HUES6 (cell line): Measurements from ENCODE around the gene SP140L.
"Not testable (repeated sequence)": the region's sequence is repeated elsewhere in the genome, so short reads cannot be mapped to it uniquely, and the experiment has no call there.

Source experiments
- H3K27ac ChIP-seq: 2 replicates; pipeline ENCODE4 v1.7.0; 2013; ENCODE audit warnings: low read depth, mild to moderate bottlenecking, low read length, inconsistent platforms
- H3K27me3 ChIP-seq: 2 replicates; pipeline ENCODE4 v1.6.1; 2013; ENCODE audit warnings: low read length; ENCODE audit not compliant: control insufficient read depth, insufficient read depth
- H3K36me3 ChIP-seq: 2 replicates; pipeline ENCODE4 v1.6.1; 2013; ENCODE audit warnings: low read length; ENCODE audit not compliant: control insufficient read depth, insufficient read depth
- H3K4me1 ChIP-seq: 2 replicates; pipeline ENCODE4 v1.6.1; 2013; ENCODE audit warnings: low read length; ENCODE audit not compliant: control insufficient read depth, insufficient read depth
- H3K4me3 ChIP-seq: 2 replicates; pipeline ENCODE4 v1.5.1; 2013; ENCODE audit warnings: low read depth, low read length
- H3K9ac ChIP-seq: one replicate; pipeline ENCODE4 v1.6.1; 2013; ENCODE audit warnings: mild to moderate bottlenecking, low read length
- H3K9me3 ChIP-seq: 2 replicates; pipeline ENCODE4 v1.6.1; 2013; ENCODE audit warnings: low read depth, low read length; ENCODE audit not compliant: control insufficient read depth, insufficient read depth

Gene SP140L

GRCh38 chr2:230324503-230324902 lies 2.5 kb upstream of the SP140L start:
- Histone ChIP-seq H3K27ac (no peak overlapping the region), H3K4me3 (no peak overlapping the region), H3K9me3 (peaks cover 32% of the 10 kb centered on the region), H3K9ac (no peak overlapping the region), H3K36me3 (no peaks in the 10 kb centered on the region), H3K27me3 (no peaks in the 10 kb centered on the region), H3K4me1 (no peaks in the 10 kb centered on the region)

DNA sequence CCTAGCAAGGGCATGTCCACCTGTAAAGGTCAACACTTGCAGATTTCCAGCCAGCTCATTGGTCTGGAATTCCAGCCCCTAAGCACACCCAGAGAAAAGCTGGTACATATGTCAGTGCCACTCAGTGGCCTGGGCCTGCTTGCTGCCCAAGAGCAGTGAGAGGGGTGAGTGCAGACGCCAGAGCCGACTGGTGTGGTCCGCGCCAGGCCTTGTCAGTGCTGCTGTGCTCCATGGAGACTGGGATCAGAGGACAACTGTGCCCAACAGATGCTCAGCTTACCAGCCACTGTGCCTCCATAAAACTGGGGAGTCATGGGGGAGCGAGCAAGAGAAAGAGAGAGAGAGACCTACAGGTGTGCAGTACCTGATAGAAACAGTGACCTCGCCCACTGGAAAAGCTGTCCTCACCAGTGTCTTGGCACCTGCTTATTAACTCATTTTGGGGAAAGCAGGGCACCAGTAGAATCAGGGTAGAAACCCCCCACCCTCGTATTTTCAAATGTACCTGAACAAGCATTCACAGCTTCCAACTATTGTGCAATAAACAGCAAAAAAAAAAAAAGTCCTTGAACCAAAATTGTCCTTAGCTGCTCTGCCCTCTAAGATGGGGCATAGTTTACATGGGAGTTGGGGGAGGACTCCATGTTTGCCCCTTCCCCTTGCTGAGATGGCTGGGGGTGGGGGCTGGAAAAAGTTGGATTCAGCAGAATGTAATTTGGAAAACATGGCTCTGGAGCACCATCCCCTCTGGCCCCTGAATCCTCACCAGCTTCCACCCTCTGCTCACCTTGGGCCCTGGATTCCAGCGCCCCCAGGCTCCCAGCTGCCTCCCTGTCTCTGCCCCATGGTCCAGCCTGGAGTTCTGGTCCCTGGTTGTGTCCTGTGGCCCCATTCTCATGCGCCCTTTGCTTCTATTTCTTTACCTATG lies 1.4 kb upstream of the SP140L start:
- no peaks in the 10 kb centered on the region for H3K27me3 ChIP-seq
- H3K27ac ChIP-seq, result no peak overlapping the region
- H3K9me3 ChIP-seq, result peaks cover 32% of the 10 kb centered on the region
- H3K9ac ChIP-seq, result no peak overlapping the region
- no peak overlapping the region for H3K4me3 ChIP-seq
- no peaks in the 10 kb centered on the region for H3K4me1 ChIP-seq
- no peaks in the 10 kb centered on the region for H3K36me3 ChIP-seq

GRCh38 chr2:230327418-230328154 lies 593 bp downstream of the SP140L start:
- no peaks in the 10 kb centered on the region for H3K27me3 ChIP-seq
- no peak overlapping the region for H3K4me3 ChIP-seq
- H3K36me3 ChIP-seq, result no peaks in the 10 kb centered on the region
- H3K4me1 ChIP-seq, result no peaks in the 10 kb centered on the region
- H3K9me3 ChIP-seq, result peaks cover 14% of the 10 kb centered on the region
- no peak overlapping the region for H3K9ac ChIP-seq
- no peak overlapping the region for H3K27ac ChIP-seq

DNA sequence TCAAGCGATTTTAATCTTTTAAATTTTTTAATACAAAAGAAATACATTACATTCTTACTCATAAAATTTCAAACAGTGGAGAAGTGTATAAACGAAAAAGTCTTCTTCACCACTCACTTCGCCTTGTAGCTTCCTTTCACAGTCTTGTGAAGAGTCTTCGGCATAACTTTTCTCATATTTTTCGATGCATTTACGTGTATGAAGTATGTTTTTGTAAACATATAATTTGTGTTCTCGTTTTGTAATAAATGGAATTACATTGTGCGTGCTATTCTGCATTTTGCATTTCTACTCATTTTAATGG lies 1.1 kb downstream of the SP140L start:
- H3K4me1 ChIP-seq, result no peaks in the 10 kb centered on the region

GRCh38 chr2:230329946-230330605 lies 3.1 kb downstream of the SP140L start:
- no peak overlapping the region for H3K4me3 ChIP-seq
- H3K27ac ChIP-seq, result no peak overlapping the region
- no peak overlapping the region for H3K9ac ChIP-seq
- H3K4me1 ChIP-seq, result no peaks in the 10 kb centered on the region
- no peaks in the 10 kb centered on the region for H3K9me3 ChIP-seq
- H3K27me3 ChIP-seq, result no peaks in the 10 kb centered on the region
- H3K36me3 ChIP-seq, result no peaks in the 10 kb centered on the region

More for the DNA sequence above, 1.1 kb downstream of the SP140L start:
- H3K4me3 ChIP-seq, result no peak overlapping the region
- H3K27me3 ChIP-seq, result no peaks in the 10 kb centered on the region
- H3K36me3 ChIP-seq, result no peaks in the 10 kb centered on the region
- peaks cover 9% of the 10 kb centered on the region for H3K9me3 ChIP-seq
- H3K9ac ChIP-seq, result no peak overlapping the region
- no peak overlapping the region for H3K27ac ChIP-seq

- Histone ChIP-seq H3K27ac (no peak overlapping the region), H3K4me3 (no peak overlapping the region), H3K4me1 (no peaks in the 10 kb centered on the region), H3K27me3 (no peaks in the 10 kb centered on the region), H3K9me3 (no peaks in the 10 kb centered on the region), H3K36me3 (no peaks in the 10 kb centered on the region), H3K9ac (no peak overlapping the region)
These were observed 3.7 kb downstream of the SP140L start for GRCh38 chr2:230330725-230331124.

DNA sequence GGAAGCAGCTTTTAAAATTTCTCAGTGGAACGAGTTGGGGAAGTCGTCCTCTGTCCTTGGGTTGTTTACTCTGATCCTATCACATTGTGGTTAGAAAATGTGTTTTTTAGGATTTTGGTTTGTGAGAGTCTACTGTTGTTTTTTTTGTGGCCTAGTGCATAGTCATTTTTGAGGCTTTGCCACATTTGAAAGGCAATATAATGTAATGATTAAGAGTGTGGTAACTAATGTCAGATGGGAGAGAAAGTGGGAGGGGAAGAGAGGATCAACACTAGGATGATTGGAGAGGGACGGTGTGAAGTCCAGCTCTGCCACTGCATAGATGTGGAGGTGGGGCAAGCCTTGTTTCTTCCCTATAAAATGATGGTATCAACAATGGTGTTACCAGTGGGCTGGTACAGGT lies 8.5 kb downstream of the SP140L start:
- Histone ChIP-seq H3K36me3 (no peaks in the 10 kb centered on the region), H3K4me1 (no peaks in the 10 kb centered on the region)

DNA sequence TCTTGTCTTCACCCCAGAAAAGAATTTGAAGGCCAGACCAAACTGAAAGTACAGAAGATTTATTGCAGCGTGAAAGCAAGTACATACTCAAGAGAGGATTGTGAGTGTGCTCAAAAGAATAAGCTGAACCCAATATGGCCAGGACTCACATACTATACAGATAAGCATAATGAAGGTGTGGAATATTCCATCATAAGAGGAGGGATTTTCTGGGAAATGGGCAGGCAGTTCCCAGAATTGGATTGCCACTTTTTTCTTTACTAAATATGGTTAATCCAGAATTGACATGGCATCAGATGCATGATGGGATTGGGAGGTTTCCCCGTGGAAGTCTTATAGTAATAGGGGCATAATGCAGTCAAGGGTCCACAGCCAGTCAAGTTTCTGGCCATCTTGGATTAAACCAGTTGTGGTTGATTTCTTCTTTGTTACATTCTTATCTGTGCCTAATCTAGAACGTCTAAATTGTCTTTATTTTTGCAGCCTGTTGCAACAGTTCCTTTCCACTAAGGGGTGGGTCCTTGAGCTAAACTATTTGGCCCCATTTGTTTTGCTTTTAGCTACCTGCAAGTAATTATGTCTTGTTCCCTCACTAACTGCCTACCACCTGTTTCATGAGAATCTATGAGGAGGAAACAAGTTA lies 9.0 kb downstream of the SP140L start:
- Histone ChIP-seq H3K27me3 (no peaks in the 10 kb centered on the region), H3K9me3 (no peaks in the 10 kb centered on the region), H3K4me1 (no peaks in the 10 kb centered on the region), H3K9ac (no peak overlapping the region), H3K4me3 (no peak overlapping the region), H3K36me3 (no peaks in the 10 kb centered on the region), H3K27ac (no peak overlapping the region)

More for the DNA sequence above, 8.5 kb downstream of the SP140L start:
- no peaks in the 10 kb centered on the region for H3K9me3 ChIP-seq
- H3K4me3 ChIP-seq, result no peak overlapping the region
- H3K27me3 ChIP-seq, result no peaks in the 10 kb centered on the region
- H3K27ac ChIP-seq, result no peak overlapping the region
- H3K9ac ChIP-seq, result no peak overlapping the region

GRCh38 chr2:230341936-230342528 lies 15.0 kb downstream of the SP140L start:
- peaks cover 17% of the 10 kb centered on the region for H3K9me3 ChIP-seq
- peak overlapping the region; percentile 52 for H3K4me3 ChIP-seq
- peak overlapping the region; percentile 41; the same call in 1 of the 2 replicates for H3K27ac ChIP-seq
- H3K27me3 ChIP-seq, H3K36me3 ChIP-seq, H3K4me1 ChIP-seq: not testable (repeated sequence)
- peak overlapping the region; percentile 64 for H3K9ac ChIP-seq

GRCh38 chr2:230343041-230343624 lies 16.1 kb downstream of the SP140L start:
- H3K4me3 ChIP-seq, result peak overlapping the region; percentile 52; the same call in 1 of the 2 replicates
- H3K4me1 ChIP-seq, H3K27ac ChIP-seq, H3K27me3 ChIP-seq, H3K9ac ChIP-seq, H3K36me3 ChIP-seq: not testable (repeated sequence)
- peaks cover 17% of the 10 kb centered on the region for H3K9me3 ChIP-seq
